G401.6 (cell line): ENCODE results near the gene MET.
"Not testable (repeated sequence)": the region's sequence is repeated elsewhere in the genome, so short reads cannot be mapped to it uniquely, and the experiment has no call there.

ENCODE experiments used
- FAIRE-seq: peaks from 2 replicates; lab custom pipeline; 2012; peaks lifted over from hg19 to GRCh38; lab: Jason Lieb, UNC

The MET gene

GRCh38 chr7:116754186-116754585 lies 82.2 kb downstream of the MET start:
- FAIRE-seq, result no peak

GRCh38 chr7:116757283-116757682 lies 85.3 kb downstream of the MET start:
- no peak for FAIRE-seq

DNA sequence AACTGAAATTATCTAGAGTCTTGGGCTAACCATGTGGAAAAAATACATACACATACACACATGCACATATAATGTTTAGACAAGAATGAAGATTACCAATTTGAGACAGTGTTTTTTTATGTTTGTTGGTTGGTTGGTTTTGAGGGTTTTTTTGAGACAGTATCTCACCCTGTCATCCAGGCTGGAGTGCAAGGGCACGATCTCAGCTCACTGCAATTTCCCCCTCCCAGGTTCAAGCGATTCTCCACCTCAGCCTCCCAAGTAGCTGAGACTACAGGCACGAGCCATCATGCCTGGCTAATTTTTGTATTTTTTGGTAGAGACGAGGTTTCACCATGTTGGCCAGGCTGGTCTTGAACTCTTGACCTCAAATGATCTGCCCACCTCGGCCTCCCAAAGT lies 87.6 kb downstream of the MET start:
- FAIRE-seq, result not testable (repeated sequence)

GRCh38 chr7:116762971-116763370 lies 91.0 kb downstream of the MET start:
- no peak for FAIRE-seq

DNA sequence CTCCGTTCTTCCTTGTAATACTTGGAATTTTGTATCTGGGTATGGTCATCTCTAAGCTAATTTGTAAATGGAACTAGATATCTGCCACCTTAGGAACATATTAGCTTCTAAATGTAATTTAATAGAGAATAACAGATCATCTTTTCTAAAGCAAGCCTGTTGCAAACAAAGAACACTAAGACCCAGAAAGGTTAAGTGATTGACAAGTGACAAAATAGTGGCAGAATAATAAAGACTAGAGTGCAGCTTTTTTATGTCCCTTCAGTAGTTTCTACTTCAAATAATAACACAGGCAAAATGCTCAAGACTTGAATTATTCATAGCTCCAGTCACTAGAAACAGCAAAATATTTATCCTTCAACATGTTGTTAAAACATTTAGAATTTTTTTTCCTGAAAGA lies 91.7 kb downstream of the MET start:
- FAIRE-seq, result no peak

- no peak for FAIRE-seq
Measured at GRCh38 chr7:116766881-116767280, 94.9 kb downstream of the MET start.

DNA sequence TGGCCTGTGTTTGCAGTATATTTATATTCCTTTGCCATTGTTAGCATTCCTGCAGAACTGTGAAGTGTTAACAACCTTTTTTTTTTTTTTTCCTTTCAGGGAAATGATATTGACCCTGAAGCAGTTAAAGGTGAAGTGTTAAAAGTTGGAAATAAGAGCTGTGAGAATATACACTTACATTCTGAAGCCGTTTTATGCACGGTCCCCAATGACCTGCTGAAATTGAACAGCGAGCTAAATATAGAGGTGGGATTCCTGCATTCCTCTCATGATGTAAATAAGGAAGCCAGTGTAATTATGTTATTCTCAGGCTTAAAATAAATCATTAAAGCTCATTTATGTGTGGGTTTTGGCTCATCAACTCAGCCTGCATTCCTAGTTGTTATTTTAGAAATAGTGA lies 97.5 kb downstream of the MET start:
- FAIRE-seq, result no peak

GRCh38 chr7:116770941-116771340 lies 98.9 kb downstream of the MET start:
- no peak for FAIRE-seq

DNA sequence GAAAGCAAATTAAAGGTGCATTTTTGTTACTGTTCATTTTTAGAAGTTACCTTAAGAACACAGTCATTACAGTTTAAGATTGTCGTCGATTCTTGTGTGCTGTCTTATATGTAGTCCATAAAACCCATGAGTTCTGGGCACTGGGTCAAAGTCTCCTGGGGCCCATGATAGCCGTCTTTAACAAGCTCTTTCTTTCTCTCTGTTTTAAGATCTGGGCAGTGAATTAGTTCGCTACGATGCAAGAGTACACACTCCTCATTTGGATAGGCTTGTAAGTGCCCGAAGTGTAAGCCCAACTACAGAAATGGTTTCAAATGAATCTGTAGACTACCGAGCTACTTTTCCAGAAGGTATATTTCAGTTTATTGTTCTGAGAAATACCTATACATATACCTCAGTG lies 99.6 kb downstream of the MET start:
- FAIRE-seq, result no peak

DNA sequence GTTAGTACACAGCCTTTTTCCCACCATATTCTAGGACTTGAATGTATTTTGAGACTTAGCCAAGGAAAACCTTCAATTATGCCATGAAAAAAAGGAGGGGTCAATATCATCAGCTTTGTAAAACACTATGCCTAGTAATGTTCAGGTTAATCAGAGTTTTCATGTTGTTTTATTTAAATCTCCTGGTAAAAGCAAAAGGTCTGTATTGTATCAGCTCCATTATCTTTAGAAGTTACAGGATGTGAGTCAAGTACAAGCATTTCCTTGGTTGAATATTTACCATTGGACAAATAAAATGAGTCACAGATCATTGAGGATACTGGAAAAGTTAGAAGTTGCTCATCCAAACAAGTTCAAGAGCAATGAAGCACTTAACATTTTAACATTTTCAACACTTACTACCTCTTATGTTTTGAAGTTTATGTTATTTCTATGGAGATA lies 100.4 kb downstream of the MET start:
- no peak for FAIRE-seq

DNA sequence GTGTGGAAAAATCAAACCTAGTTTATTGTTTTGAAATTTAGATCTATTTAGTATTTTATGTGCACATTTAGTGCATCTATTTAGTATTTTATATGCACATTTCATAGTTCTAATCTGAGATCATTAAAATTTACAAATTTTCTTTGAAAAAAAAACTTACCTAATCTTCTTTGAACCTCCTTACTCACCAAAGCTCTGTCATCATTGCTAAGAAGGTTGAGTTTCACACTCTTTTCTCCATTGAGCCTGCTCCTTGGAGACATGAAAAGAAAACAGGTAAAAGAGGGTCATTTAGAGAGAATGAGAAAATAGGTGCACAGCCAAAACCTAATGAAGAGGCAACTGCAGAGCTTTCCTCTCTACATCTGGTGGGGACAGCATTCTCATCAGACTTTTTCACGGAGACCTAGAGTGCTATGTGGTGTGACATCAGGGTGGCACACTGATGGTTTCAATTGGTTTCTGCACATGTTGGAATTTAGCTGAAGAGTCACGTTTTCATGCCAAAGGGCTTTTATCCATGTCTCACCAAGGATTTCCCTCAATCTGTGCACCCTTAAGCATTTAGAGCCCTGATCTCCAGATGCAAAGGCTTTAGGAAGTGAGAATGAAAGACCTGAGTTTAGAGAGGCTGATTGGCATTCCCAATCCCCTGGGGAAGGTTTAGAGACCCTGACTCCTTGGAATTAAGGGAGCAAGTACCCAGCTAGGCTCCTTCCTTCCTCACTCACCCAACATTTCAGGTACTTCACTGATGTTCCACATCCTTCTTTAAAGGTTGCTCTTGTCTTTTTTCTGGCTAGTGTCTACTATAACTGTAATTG lies 101.1 kb downstream of the MET start:
- FAIRE-seq, result no peak

DNA sequence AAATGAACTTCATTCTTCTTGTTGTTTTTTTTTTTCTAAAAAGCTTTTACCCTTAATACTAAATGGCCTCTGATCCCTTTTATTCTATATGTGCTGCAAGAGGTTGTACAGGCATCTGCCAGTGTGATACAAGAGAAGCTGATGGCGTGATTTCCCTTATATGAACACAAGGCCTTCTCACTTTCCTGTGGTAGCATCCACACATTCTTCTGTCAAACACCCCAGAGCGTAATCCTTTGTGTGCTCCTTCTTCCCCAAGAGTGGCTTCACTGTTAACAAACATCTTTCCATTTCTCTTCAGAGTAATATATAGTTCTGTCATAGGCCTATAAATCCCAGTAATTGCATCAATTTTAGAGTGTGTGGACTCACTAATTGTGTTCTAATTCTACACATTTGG lies 104.0 kb downstream of the MET start:
- no peak for FAIRE-seq

- no peak for FAIRE-seq
Measured at GRCh38 chr7:116776610-116777289, 104.8 kb downstream of the MET start.

DNA sequence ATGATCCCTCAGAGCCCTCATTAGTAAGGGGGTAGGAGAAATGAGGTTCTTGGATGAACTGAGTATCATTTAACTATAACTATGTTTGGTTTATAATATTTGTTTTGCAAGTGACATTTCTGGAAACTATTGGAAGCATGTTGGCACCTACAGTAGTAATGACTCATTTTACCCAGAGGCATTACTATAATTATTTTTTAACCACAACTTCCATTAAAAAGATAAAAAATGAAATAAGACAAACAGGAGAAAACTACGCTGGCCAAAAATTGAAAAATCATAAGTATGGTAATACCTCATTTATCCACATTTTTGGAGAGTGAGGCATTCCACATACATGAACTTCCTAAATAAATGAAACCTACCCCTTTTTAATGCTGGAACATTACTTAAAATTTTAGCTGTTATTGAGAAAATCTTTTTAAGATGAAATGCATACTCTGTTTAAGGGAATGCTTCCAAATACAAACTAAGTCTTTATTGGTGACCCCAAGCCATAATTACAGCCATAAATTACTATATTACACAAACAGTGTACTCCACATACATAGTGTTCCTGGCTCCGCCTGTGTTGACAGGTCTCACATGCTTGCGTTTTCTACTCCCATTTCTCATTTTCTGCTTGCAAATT lies 105.8 kb downstream of the MET start:
- FAIRE-seq, result no peak

DNA sequence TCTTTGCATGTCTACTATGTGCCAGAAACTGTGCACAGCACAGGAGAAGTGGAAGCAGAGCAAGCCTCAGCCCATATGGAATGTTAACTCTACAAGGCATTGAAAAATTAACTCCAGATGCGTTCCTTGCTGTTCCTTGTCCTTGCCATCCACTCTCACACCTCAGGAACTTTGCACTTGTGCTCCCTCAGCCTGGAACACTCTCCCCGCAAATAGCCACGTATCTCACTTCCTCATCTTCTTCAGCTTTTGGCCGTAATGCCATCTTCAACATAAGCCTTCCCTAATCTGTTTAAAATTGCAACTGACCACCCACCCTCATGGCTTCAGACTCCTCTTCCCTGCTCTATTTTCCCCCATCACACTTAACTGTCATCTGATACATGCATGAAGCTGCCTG lies 107.2 kb downstream of the MET start:
- FAIRE-seq, result no peak

DNA sequence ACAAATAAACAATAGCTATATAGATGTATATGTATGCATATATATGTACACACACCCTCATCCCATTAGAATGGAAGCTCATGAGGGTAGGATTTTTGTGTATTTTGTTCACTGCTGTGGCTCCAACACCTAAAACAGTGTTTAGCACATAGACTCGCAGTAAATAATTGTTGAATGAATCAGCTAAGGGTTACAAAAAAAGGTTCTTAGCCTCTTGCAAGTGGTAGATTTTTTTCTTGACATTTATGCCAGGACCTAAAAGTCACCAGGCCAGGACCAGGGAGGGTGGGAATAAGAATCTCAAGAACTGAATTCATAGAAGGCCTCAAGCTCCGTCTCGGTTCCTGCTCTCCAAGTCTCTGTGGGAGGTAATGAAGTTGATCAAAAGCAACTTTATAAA lies 107.9 kb downstream of the MET start:
- FAIRE-seq, result no peak

- FAIRE-seq, result no peak
Measured at GRCh38 chr7:116780521-116780920, 108.5 kb downstream of the MET start.

GRCh38 chr7:116780966-116781365 lies 109.0 kb downstream of the MET start:
- FAIRE-seq, result no peak

DNA sequence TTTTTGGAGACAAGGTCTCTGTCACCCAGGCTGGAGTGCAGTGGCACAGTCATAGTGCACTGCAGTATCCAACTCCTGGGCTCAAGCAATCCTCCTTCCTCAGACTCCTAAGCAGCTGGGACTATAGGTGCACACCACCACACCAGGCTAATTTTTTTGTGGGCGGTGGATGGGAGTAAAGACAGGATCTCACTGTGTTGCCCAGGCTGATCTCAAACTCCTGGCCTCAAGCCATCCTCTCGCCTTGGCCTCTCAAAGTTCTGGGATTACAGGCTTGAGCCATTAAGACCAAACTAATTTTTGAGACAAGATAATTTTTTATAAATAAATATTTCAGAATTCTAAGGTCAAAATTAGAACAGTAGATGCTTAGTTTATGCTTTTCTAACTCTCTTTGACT lies 109.6 kb downstream of the MET start:
- no peak for FAIRE-seq

- no peak for FAIRE-seq
Measured at GRCh38 chr7:116782177-116782711, 110.2 kb downstream of the MET start.

DNA sequence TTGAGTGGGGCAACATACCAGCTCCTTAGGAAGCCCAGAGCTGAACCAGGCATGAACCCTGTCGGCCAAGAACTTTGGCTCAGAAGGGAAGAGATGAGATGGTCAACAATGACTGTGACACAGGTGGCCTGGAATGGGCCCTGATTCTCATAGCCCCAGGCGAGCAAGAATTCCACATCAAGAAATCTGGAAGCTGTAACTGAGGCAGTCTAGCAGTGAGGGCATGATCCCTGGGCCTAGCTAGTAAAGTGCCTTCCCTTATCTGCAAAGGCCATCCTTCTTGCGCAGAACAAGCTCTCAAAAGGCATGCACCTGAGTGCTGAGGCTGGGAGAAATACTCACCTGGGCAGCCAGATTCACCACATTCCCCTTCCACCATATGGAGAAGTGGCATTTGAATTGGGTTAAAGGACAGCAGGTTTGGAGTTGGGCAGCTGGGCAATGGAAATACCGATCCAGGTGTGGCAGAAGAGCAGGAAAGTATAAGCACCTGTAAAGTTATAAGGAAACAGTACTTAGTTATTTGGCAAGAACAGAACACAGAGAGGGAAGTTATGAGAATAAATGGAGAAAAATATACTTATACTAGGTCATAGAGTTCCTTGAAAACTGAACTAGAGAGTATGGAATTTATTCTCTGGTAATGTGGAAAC lies 111.8 kb downstream of the MET start:
- FAIRE-seq, result no peak

- FAIRE-seq, result no peak
Measured at GRCh38 chr7:116784647-116785046, 112.7 kb downstream of the MET start.

GRCh38 chr7:116785843-116786242 lies 113.8 kb downstream of the MET start:
- no peak for FAIRE-seq
